HepG2 (cell line): ENCODE measurements around the gene EWSR1.

Source experiments
- CTCF ChIP-seq: sonication (generic); formaldehyde crosslinking; IDR thresholded peaks from 2 replicates; pipeline ENCODE4 v1.5.0; 2020; ENCODE audit warnings: mild to moderate bottlenecking, missing genetic modification reagents, moderate library complexity
- ZNF674 ChIP-seq: sonication (generic); formaldehyde crosslinking; IDR thresholded peaks from 2 replicates; pipeline ENCODE4 v1.5.0; 2020; ENCODE audit warnings: low read depth, mild to moderate bottlenecking, missing genetic modification reagents

- TF ChIP-seq CTCF (CRISPR knock-in tag) (no peak), ZNF674 (no peak)
Measured at GRCh38 chr22:29260601-29261315, 7.3 kb upstream of the EWSR1 start.
